Loucy (cell line): ENCODE results near the gene NDUFA8.

Experiments used
- H2AFZ ChIP-seq: fragments of 200-600 bp; sonication (generic); 2 replicates; pipeline ENCODE4 v1.6.0; 2016; ENCODE audit warnings: antibody characterized with exemption, mild to moderate bottlenecking, low read length, moderate library complexity
- H3F3A ChIP-seq: fragments of 200-600 bp; 2 replicates; pipeline ENCODE4 v1.6.0; 2016; ENCODE audit warnings: antibody characterized with exemption, low read depth, mild to moderate bottlenecking
- H3K27me3 ChIP-seq: fragments of 200-600 bp; sonication (generic); 2 replicates; pipeline ENCODE4 v1.6.1; 2014; ENCODE audit warnings: low read length, mild to moderate bottlenecking; ENCODE audit not compliant: insufficient read depth, poor library complexity, severe bottlenecking
- H3K36me3 ChIP-seq: fragments of 200-600 bp; sonication (generic); 2 replicates; pipeline ENCODE4 v1.6.1; 2016; ENCODE audit warnings: low read length; ENCODE audit not compliant: insufficient read depth
- H3K4me1 ChIP-seq: fragments of 200-600 bp; sonication (generic); 2 replicates; pipeline ENCODE4 v1.5.1; 2014; ENCODE audit warnings: low read length, mild to moderate bottlenecking; ENCODE audit not compliant: insufficient read depth, poor library complexity, severe bottlenecking
- H3K4me2 ChIP-seq: fragments of 200-600 bp; sonication (generic); 2 replicates; pipeline ENCODE4 v1.6.0; 2014; ENCODE audit warnings: antibody characterized with exemption, low read length, low read depth, mild to moderate bottlenecking; ENCODE audit not compliant: poor library complexity, severe bottlenecking
- H3K4me3 ChIP-seq: fragments of 200-600 bp; sonication (generic); 2 replicates; pipeline ENCODE4 v1.5.1; 2014; ENCODE audit warnings: low read length, mild to moderate bottlenecking, mixed read lengths; ENCODE audit not compliant: poor library complexity, severe bottlenecking
- H3K79me2 ChIP-seq: fragments of 200-600 bp; sonication (generic); 2 replicates; pipeline ENCODE4 v1.6.1; 2014; ENCODE audit warnings: low read length; ENCODE audit not compliant: insufficient read depth
- H3K9ac ChIP-seq: fragments of 200-600 bp; sonication (generic); 2 replicates; pipeline ENCODE4 v1.6.0; 2014; ENCODE audit warnings: mild to moderate bottlenecking, low read depth, low read length, moderate library complexity; ENCODE audit not compliant: poor library complexity, severe bottlenecking
- H3K9me2 ChIP-seq: fragments of 200-600 bp; sonication (generic); replicated peaks from 2 replicates; pipeline ENCODE4 v1.6.1; 2016; ENCODE audit warnings: low read depth, low read length, mixed read lengths
- H3K9me3 ChIP-seq: fragments of 200-600 bp; sonication (generic); 2 replicates; pipeline ENCODE4 v1.6.1; 2014; ENCODE audit warnings: mild to moderate bottlenecking, antibody characterized with exemption, low read length, low read depth; ENCODE audit not compliant: insufficient read depth
- H4K20me1 ChIP-seq: fragments of 200-600 bp; sonication (generic); 2 replicates; pipeline ENCODE4 v1.6.0; 2014; ENCODE audit warnings: antibody characterized with exemption, low read length, mild to moderate bottlenecking; ENCODE audit not compliant: insufficient read depth, poor library complexity, severe bottlenecking
- EZH2phosphoT487 ChIP-seq: fragments of 200-600 bp; IDR thresholded peaks from 2 replicates; pipeline ENCODE4 v1.6.1; 2018; ENCODE audit warnings: antibody characterized with exemption, mild to moderate bottlenecking, moderate library complexity, borderline replicate concordance
- TF ChIP-seq, protein P1 (sequence below): fragments of 200-600 bp; sonication (generic); conservative IDR thresholded peaks from 2 replicates; pipeline ENCODE4 v1.5.1; 2014; ENCODE audit warnings: mild to moderate bottlenecking, antibody characterized with exemption, low read length

Gene NDUFA8

DNA sequence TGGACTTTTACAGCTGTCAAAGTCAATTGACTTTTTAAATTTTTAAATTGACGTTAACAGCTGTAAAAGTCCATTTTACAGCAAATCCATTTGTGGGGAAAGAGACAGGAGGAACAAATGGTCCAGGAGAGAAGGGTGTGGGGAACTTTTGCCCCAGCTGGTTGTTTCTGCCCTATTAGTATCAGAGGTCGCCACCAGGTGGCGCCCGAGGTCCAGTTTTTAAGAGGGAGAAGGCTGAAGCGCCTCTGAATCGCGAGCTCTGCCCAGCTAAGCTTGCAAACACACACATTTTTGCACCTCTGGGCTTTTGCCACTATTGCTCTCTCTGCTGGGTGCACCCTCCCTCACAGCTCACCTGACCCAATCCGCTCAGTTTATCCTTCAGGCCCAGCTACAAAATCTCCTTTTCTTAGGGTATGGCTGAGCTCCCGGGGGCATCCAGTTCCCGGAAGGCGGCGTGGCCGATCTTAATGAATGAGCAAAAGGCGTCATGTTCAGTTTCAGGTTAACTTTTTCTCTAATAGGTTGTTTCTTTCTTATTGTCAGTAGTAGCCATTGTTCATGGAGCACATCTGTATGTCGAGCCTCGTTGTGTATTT lies 60.2 kb downstream of the NDUFA8 start:
- Histone ChIP-seq H3K36me3 (no peaks in the 10 kb centered on the region), H3K79me2 (no peaks in the 10 kb centered on the region), H2AFZ (no peak overlapping the region), H4K20me1 (no peaks in the 10 kb centered on the region), H3K4me3 (no peak overlapping the region), H3K4me2 (no peak overlapping the region), H3F3A (no peaks in the 10 kb centered on the region), H3K4me1 (peaks cover 7% of the 10 kb centered on the region), H3K9ac (no peak overlapping the region), H3K9me3 (peaks cover 2% of the 10 kb centered on the region; the same call in 1 of the 2 replicates), H3K27me3 (no peaks in the 10 kb centered on the region), H3K9me2 (no peaks in the 10 kb centered on the region)
- no peak for TF ChIP-seq EZH2phosphoT487
- TF ChIP-seq, protein P1, sequence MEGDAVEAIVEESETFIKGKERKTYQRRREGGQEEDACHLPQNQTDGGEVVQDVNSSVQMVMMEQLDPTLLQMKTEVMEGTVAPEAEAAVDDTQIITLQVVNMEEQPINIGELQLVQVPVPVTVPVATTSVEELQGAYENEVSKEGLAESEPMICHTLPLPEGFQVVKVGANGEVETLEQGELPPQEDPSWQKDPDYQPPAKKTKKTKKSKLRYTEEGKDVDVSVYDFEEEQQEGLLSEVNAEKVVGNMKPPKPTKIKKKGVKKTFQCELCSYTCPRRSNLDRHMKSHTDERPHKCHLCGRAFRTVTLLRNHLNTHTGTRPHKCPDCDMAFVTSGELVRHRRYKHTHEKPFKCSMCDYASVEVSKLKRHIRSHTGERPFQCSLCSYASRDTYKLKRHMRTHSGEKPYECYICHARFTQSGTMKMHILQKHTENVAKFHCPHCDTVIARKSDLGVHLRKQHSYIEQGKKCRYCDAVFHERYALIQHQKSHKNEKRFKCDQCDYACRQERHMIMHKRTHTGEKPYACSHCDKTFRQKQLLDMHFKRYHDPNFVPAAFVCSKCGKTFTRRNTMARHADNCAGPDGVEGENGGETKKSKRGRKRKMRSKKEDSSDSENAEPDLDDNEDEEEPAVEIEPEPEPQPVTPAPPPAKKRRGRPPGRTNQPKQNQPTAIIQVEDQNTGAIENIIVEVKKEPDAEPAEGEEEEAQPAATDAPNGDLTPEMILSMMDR = peak; percentile 74

GRCh38 chr9:122097679-122098315 lies 61.8 kb downstream of the NDUFA8 start:
- peaks cover 1% of the 10 kb centered on the region for H4K20me1 ChIP-seq
- no peaks in the 10 kb centered on the region for H3K36me3 ChIP-seq
- no peaks in the 10 kb centered on the region for H3K27me3 ChIP-seq
- H3K79me2 ChIP-seq = no peaks in the 10 kb centered on the region
- no peaks in the 10 kb centered on the region for H3K9me2 ChIP-seq
- peaks cover 7% of the 10 kb centered on the region for H3K4me1 ChIP-seq
- no peak overlapping the region for H3K4me3 ChIP-seq
- TF ChIP-seq, protein P1 = no peak
- TF ChIP-seq EZH2phosphoT487 = no peak
- no peak overlapping the region for H3K9ac ChIP-seq
- H2AFZ ChIP-seq = no peak overlapping the region
- H3K9me3 ChIP-seq = no peaks in the 10 kb centered on the region
- H3F3A ChIP-seq = no peaks in the 10 kb centered on the region
- H3K4me2 ChIP-seq = no peak overlapping the region

DNA sequence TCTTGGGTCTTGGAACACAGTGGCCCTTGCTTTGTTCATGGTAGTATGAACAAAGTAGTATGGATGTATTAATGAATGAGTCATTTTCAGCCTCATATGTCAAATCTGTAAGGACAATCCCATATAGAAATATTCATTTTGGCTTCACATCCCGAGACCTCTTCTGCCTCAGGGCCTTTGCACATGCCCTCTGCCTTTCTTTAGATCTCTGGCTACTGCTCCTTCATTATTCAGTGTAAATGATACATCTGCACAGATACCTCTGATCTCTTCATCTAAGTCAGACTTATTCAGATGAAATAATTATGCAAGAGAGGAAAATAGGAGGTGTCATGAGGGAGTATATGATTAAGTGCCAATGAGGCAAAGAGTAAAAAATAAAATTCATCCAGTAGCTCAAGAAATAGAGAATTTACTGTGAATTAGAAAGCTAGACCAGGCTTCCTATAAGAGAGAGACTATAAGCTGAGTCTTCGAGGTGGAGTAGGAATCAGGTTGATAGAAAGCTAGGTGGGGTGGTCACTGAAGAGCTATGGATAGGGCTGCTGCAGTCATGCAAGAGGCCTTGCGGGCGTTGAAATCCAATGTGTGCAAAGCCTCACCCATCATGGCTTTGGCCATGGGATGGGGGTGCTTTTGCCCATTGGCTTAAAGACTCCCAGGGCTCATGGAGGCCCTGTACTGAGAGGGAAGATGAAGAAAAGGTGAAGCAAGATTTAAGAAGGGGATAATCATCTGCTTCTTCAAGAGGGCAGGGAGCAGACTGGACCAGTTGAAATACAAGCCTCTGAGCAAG lies 62.8 kb downstream of the NDUFA8 start:
- H4K20me1 ChIP-seq = peaks cover 5% of the 10 kb centered on the region
- H3K36me3 ChIP-seq = no peaks in the 10 kb centered on the region
- TF ChIP-seq, protein P1 = no peak
- TF ChIP-seq EZH2phosphoT487 = no peak
- no peak overlapping the region for H2AFZ ChIP-seq
- H3K27me3 ChIP-seq = no peaks in the 10 kb centered on the region
- H3F3A ChIP-seq = no peaks in the 10 kb centered on the region
- no peaks in the 10 kb centered on the region for H3K9me2 ChIP-seq
- H3K79me2 ChIP-seq = peaks cover 4% of the 10 kb centered on the region; the same call in 1 of the 2 replicates
- no peak overlapping the region for H3K4me2 ChIP-seq
- H3K4me3 ChIP-seq = no peak overlapping the region
- no peaks in the 10 kb centered on the region for H3K9me3 ChIP-seq
- no peak overlapping the region for H3K9ac ChIP-seq
- H3K4me1 ChIP-seq = peaks cover 11% of the 10 kb centered on the region
